HG03025 (cell line): ENCODE measurements around the gene SLC25A48.

Experiments
- ATAC-seq: cut with Tn5 transposase; IDR thresholded peaks from one replicate; pipeline ENCODE4 v1.9.1; 2021; ENCODE audit warnings: mild to moderate bottlenecking, moderate library complexity; ENCODE audit not compliant: unreplicated experiment, low FRiP score

The SLC25A48 gene

GRCh38 chr5:135834639-135835529 lies at the start of gene SLC25A48:
SLC25A48 (plus strand) TSS chr5:135834663; CDS start chr5:135834848, 185 bp downstream.
- no peak for ATAC-seq

- no peak for ATAC-seq
Observed at GRCh38 chr5:135800656-135801055, 33.8 kb upstream of the SLC25A48 start.

- ATAC-seq = no peak
Observed at GRCh38 chr5:135810188-135810943, 24.1 kb upstream of the SLC25A48 start.

GRCh38 chr5:135811007-135811406 lies 23.5 kb upstream of the SLC25A48 start:
- ATAC-seq = no peak

GRCh38 chr5:135813758-135814157 lies 20.7 kb upstream of the SLC25A48 start:
- ATAC-seq = no peak

GRCh38 chr5:135814316-135814715 lies 20.1 kb upstream of the SLC25A48 start:
- ATAC-seq = no peak

- ATAC-seq = no peak
Observed at GRCh38 chr5:135814812-135815211, 19.7 kb upstream of the SLC25A48 start.

- ATAC-seq = no peak
Observed at GRCh38 chr5:135821061-135821801, 13.2 kb upstream of the SLC25A48 start.

GRCh38 chr5:135821802-135822201 lies 12.7 kb upstream of the SLC25A48 start:
- no peak for ATAC-seq

GRCh38 chr5:135822286-135822685 lies 12.2 kb upstream of the SLC25A48 start:
- no peak for ATAC-seq

GRCh38 chr5:135822959-135823358 lies 11.5 kb upstream of the SLC25A48 start:
- ATAC-seq = no peak

GRCh38 chr5:135823881-135824280 lies 10.6 kb upstream of the SLC25A48 start:
- ATAC-seq = no peak

- no peak for ATAC-seq
Observed at GRCh38 chr5:135824541-135825041, 9.9 kb upstream of the SLC25A48 start.

GRCh38 chr5:135825373-135826220 lies 8.9 kb upstream of the SLC25A48 start:
- ATAC-seq = no peak

- ATAC-seq = no peak
Observed at GRCh38 chr5:135826221-135826525, 8.3 kb upstream of the SLC25A48 start.

- ATAC-seq = no peak
Observed at GRCh38 chr5:135826994-135827671, 7.3 kb upstream of the SLC25A48 start.

- no peak for ATAC-seq
Observed at GRCh38 chr5:135827965-135828781, 6.3 kb upstream of the SLC25A48 start.

GRCh38 chr5:135828782-135829127 lies 5.7 kb upstream of the SLC25A48 start:
- no peak for ATAC-seq

- no peak for ATAC-seq
Observed at GRCh38 chr5:135829179-135829578, 5.3 kb upstream of the SLC25A48 start.
